ENCODE data around the gene PDE2A. TPM values are rescaled to one million over a fixed set of nuclear protein-coding genes. Genes with fewer than 3 reads are reported as not detected.

PDE2A gene
- total RNA-seq, 1 donor = 0.36 TPM

GRCh38 chr11:72704783-72705265 is 30.6 kb upstream of the PDE2A start:
- H3K27me3 ChIP-seq (ENCODE audit: insufficient read depth, low read length) = no peaks in the 10 kb centered on the region
- no peak overlapping the region for H3K27ac ChIP-seq (ENCODE audit: low read depth, low read length)
- no peaks in the 10 kb centered on the region for H3K9me3 ChIP-seq (ENCODE audit: low read depth, low read length)
- no peak overlapping the region for H3K4me2 ChIP-seq (ENCODE audit: insufficient read depth, low read length)
- TF ChIP-seq CTCF (IDR thresholded peaks at IDR 0.05; ENCODE audit: extremely low read depth, low read depth, low read length) = no peak
- peaks cover 28% of the 10 kb centered on the region for H3K36me3 ChIP-seq (ENCODE audit: insufficient read depth, low read length)
- no peak overlapping the region for H3K4me3 ChIP-seq (ENCODE audit: insufficient read depth, low read length)
- no peak for DNase-seq (ENCODE audit: insufficient read length, low spot score, missing footprints)
- peaks cover 13% of the 10 kb centered on the region for H3K4me1 ChIP-seq (ENCODE audit: insufficient read depth, low read length)
- peaks cover 43% of the 10 kb centered on the region for H4K20me1 ChIP-seq (ENCODE audit: insufficient read depth, low read length)
- no peak overlapping the region for H2AFZ ChIP-seq (ENCODE audit: low read length)
- no peaks in the 10 kb centered on the region for H3K79me2 ChIP-seq (ENCODE audit: insufficient read depth, low read length)

DNA sequence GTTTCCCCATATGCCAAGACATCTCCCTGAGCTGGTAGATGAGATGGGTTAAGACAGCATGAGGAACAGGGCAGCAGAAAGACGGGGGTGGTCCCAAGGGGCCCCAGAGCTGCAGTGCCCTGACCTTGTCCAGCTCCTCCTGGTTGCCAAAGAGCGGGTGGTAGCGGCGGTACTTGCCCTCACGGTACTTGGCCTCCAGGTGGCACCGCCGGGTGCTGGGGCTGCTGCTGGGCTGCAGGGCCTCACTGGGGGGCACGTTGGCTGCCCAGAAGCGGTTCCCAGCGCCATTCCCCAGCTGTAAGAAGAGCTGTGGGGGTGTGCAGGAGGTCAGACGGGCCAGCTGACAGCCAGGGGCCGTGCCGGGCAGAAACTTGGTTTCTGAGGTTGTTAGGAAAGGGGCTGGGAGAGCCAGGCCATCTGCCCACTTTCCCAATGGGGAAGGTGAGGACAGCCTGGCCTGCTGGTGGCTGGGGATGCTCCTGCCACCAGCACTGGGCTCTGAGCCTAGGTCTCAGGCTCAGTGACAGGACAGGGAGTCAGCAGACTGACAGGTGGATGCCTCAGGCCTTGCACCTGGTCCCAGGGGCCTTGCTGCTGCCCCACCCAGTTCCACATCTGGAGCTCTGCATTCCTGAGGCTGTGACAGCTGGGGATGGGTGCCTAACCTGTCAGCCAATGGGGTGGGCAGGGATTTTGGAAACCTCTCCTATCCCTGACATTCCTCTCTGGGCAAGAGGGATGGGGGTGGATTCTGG is 30.0 kb upstream of the PDE2A start:
- Histone ChIP-seq H3K27me3 (ENCODE audit: insufficient read depth, low read length) (no peaks in the 10 kb centered on the region), H4K20me1 (ENCODE audit: insufficient read depth, low read length) (peaks cover 45% of the 10 kb centered on the region), H3K4me3 (ENCODE audit: insufficient read depth, low read length) (no peak overlapping the region), H3K4me2 (ENCODE audit: insufficient read depth, low read length) (no peak overlapping the region), H3K79me2 (ENCODE audit: insufficient read depth, low read length) (no peaks in the 10 kb centered on the region), H3K9me3 (ENCODE audit: low read depth, low read length) (no peaks in the 10 kb centered on the region), H2AFZ (ENCODE audit: low read length) (no peak overlapping the region), H3K4me1 (ENCODE audit: insufficient read depth, low read length) (peaks cover 14% of the 10 kb centered on the region), H3K27ac (ENCODE audit: low read depth, low read length) (no peak overlapping the region), H3K36me3 (ENCODE audit: insufficient read depth, low read length) (peaks cover 30% of the 10 kb centered on the region)
- no peak for DNase-seq (ENCODE audit: insufficient read length, low spot score, missing footprints)
- peak; percentile 13 for TF ChIP-seq CTCF (IDR thresholded peaks at IDR 0.05; ENCODE audit: extremely low read depth, low read depth, low read length)

DNA sequence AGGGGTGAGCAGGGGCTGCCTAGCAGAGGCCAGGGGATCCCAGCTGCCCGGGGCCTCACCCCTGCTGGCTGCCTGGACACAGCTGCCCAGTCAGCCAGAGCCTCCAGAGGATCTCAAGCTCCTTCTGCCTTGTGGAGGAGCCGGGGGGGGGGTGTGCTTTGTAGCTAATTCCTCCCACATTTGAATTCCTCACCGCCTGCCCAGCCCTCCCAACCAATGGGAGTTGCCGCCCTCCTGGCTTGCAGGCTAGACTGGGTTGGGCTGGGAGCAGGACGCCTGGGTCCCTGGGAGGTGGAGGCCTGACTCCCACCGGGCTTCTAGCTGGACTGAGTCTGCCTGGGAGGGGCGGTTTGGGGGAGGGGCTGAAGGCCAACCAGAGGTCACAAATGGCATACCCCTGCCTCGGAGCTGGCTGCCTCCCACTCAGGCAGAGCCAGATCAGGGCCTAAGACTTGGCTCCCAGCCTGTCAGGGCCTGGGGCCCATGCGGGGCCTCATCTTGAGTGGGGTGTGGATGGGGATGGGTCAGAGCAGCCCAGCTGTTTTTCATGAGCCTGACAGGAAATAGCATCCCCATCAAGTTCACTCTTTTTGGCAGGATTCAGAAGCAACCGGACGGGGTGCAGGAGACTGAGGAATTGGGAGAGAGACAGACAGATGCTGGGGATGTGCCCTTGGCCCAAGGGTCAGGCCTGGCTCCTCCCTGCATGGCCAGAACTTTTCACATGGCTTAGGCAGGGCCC is 29.2 kb upstream of the PDE2A start:
- no peaks in the 10 kb centered on the region for H3K9me3 ChIP-seq (ENCODE audit: low read depth, low read length)
- no peak overlapping the region for H3K4me3 ChIP-seq (ENCODE audit: insufficient read depth, low read length)
- peak; percentile 99 for DNase-seq (ENCODE audit: insufficient read length, low spot score, missing footprints)
- H3K27me3 ChIP-seq (ENCODE audit: insufficient read depth, low read length) = no peaks in the 10 kb centered on the region
- no peak overlapping the region for H2AFZ ChIP-seq (ENCODE audit: low read length)
- H3K36me3 ChIP-seq (ENCODE audit: insufficient read depth, low read length) = peaks cover 33% of the 10 kb centered on the region
- no peak overlapping the region for H3K27ac ChIP-seq (ENCODE audit: low read depth, low read length)
- no peaks in the 10 kb centered on the region for H3K79me2 ChIP-seq (ENCODE audit: insufficient read depth, low read length)
- no peak overlapping the region for H3K4me2 ChIP-seq (ENCODE audit: insufficient read depth, low read length)
- peaks cover 48% of the 10 kb centered on the region for H4K20me1 ChIP-seq (ENCODE audit: insufficient read depth, low read length)
- peaks cover 14% of the 10 kb centered on the region for H3K4me1 ChIP-seq (ENCODE audit: insufficient read depth, low read length)
- TF ChIP-seq CTCF (IDR thresholded peaks at IDR 0.05; ENCODE audit: extremely low read depth, low read depth, low read length) = no peak
